Activated CD4-positive, alpha-beta T cell treated with anti-CD3 and anti-CD28 coated beads, Interleukin-2, amount 50 U/mL, for 48 hours (primary cell): ENCODE results near the gene TMEM151B.
"Not testable (repeated sequence)": the region's sequence is repeated elsewhere in the genome, so short reads cannot be mapped to it uniquely, and the experiment has no call there.

ENCODE experiments used
- DNase-seq, 2 experiments: peaks; one replicate each; pipeline ENCODE4 v3.0.0-alpha.2; 2020

TMEM151B gene

GRCh38 chr6:44309092-44309491 is 38.8 kb downstream of the TMEM151B start:
- no peak for DNase-seq

- no peak for DNase-seq
Measured at GRCh38 chr6:44309631-44310030, 39.4 kb downstream of the TMEM151B start.

GRCh38 chr6:44310241-44310640 is 40.0 kb downstream of the TMEM151B start:
- no peak for DNase-seq

- no peak for DNase-seq
Measured at GRCh38 chr6:44311304-44311703, 41.1 kb downstream of the TMEM151B start.

GRCh38 chr6:44311767-44312166 is 41.5 kb downstream of the TMEM151B start:
- no peak for DNase-seq

- peak; percentile 97 for DNase-seq
Measured at GRCh38 chr6:44312901-44313788, 42.9 kb downstream of the TMEM151B start, which contains the start of gene AARS2. Gene AARS2 (minus strand): TSS chr6:44313347. CDS start chr6:44313323, 24 bp downstream.

GRCh38 chr6:44314657-44315056 is 44.4 kb downstream of the TMEM151B start:
- DNase-seq: not testable (repeated sequence)

GRCh38 chr6:44315516-44315915 is 45.3 kb downstream of the TMEM151B start:
- DNase-seq: no peak

- DNase-seq: no peak
Measured at GRCh38 chr6:44315951-44316350, 45.7 kb downstream of the TMEM151B start.

- DNase-seq: no peak
Measured at GRCh38 chr6:44316481-44316880, 46.2 kb downstream of the TMEM151B start.

GRCh38 chr6:44317136-44317631 is 46.9 kb downstream of the TMEM151B start:
- DNase-seq: not testable (repeated sequence)

GRCh38 chr6:44321210-44321609 is 51.0 kb downstream of the TMEM151B start:
- DNase-seq: no peak

- no peak for DNase-seq
Measured at GRCh38 chr6:44327096-44327495, 56.8 kb downstream of the TMEM151B start.

- no peak for DNase-seq
Measured at GRCh38 chr6:44327760-44328159, 57.5 kb downstream of the TMEM151B start.

- DNase-seq: not testable (repeated sequence)
Measured at GRCh38 chr6:44328203-44328602, 58.0 kb downstream of the TMEM151B start.

GRCh38 chr6:44329858-44330257 is 59.6 kb downstream of the TMEM151B start:
- no peak for DNase-seq

- no peak for DNase-seq
Measured at GRCh38 chr6:44332585-44332984, 62.3 kb downstream of the TMEM151B start.

- DNase-seq: no peak
Measured at GRCh38 chr6:44333273-44333919, 63.1 kb downstream of the TMEM151B start.

- no peak for DNase-seq
Measured at GRCh38 chr6:44333942-44334341, 63.7 kb downstream of the TMEM151B start.

- DNase-seq: no peak
Measured at GRCh38 chr6:44335631-44336030, 65.4 kb downstream of the TMEM151B start.

- peak; percentile 70 to 75 for DNase-seq
Measured at GRCh38 chr6:44338228-44339122, 68.2 kb downstream of the TMEM151B start.

GRCh38 chr6:44339301-44339700 is 69.1 kb downstream of the TMEM151B start:
- no peak for DNase-seq
